SK-N-SH (cell line): ENCODE measurements around the gene TOPBP1. TPM values are rescaled to one million over a fixed set of nuclear protein-coding genes. Genes with fewer than 3 reads are reported as not detected.

Experiments used
- CTCF ChIA-PET: fragments of 300-600, 350-600 bp; formaldehyde crosslinking; extraction: SDS; loops from one replicate; lab custom pipeline; 2021; lab: Yijun Ruan, JAX
- POLR2A ChIA-PET: fragments of 350-600 bp; sonication (Branson Sonifier 250); formaldehyde crosslinking; extraction: SDS; loops from one replicate; lab custom pipeline; 2020; ENCODE audit warnings: antibody characterized with exemption, inconsistent platforms; lab: Yijun Ruan, JAX
- DNase-seq: peaks from one replicate; pipeline ENCODE4 v3.0.0; 2012
- H2AFZ ChIP-seq: fragments of 200-600 bp; sonication (generic); 2 replicates; pipeline ENCODE4 v1.8.1; 2016; ENCODE audit warnings: antibody characterized with exemption, mild to moderate bottlenecking, low read depth
- H3F3A ChIP-seq: fragments of 200-600 bp; sonication (generic); replicated peaks from 2 replicates; pipeline ENCODE3; 2016; ENCODE audit warnings: antibody characterized with exemption, mild to moderate bottlenecking; ENCODE audit not compliant: insufficient read depth
- H3K27ac ChIP-seq, 2 experiments: fragments of 200-500 bp in 1 of 2; fragments of 200-600 bp in 1 of 2; sonication (Bioruptor generic) in 1 of 2; sonication (generic), shearing (Covaris generic) in 1 of 2; 2 replicates each; pipeline versions ENCODE4 v1.5.1 to v1.6.1; 2014 to 2016; ENCODE audit warnings: low read depth in 2 of 2, inconsistent platforms in 1 of 2, low read length in 1 of 2, mild to moderate bottlenecking in 1 of 2, mixed read lengths in 1 of 2
- H3K27me3 ChIP-seq: fragments of 200-600 bp; sonication (generic), shearing (Covaris generic); 2 replicates; pipeline ENCODE4 v1.6.1; 2016; ENCODE audit warnings: mixed run types; ENCODE audit not compliant: insufficient read depth
- H3K36me3 ChIP-seq, 2 experiments: fragments of 200-500 bp in 1 of 2; fragments of 200-600 bp in 1 of 2; sonication (Bioruptor generic) in 1 of 2; sonication (generic) in 1 of 2; replicated peaks in 1 of 2; 2 replicates each; pipeline versions ENCODE3 to v1.5.1; 2014 to 2016; ENCODE audit warnings: low read length in 1 of 2, mild to moderate bottlenecking in 1 of 2; ENCODE audit not compliant: insufficient read depth in 2 of 2, control insufficient read depth in 1 of 2
- H3K4me1 ChIP-seq, 2 experiments: fragments of 200-500 bp in 1 of 2; fragments of 200-600 bp in 1 of 2; sonication (Bioruptor generic) in 1 of 2; sonication (generic), shearing (Covaris generic) in 1 of 2; 2 replicates each; pipeline versions ENCODE4 v1.5.1 to v1.6.1; 2014 to 2016; ENCODE audit warnings: low read depth in 1 of 2, low read length in 1 of 2, mixed run types in 1 of 2; ENCODE audit not compliant: insufficient read depth in 2 of 2, control insufficient read depth in 1 of 2
- H3K4me2 ChIP-seq: fragments of 200-600 bp; sonication (generic), shearing (Covaris generic); 2 replicates; pipeline ENCODE4 v1.6.1; 2017; ENCODE audit warnings: mixed run types
- H3K4me3 ChIP-seq, 2 experiments: fragments of 200-500 bp in 1 of 2; fragments of 200-600 bp in 1 of 2; sonication (Bioruptor generic) in 1 of 2; sonication (generic), shearing (Covaris generic) in 1 of 2; 2 replicates each; pipeline versions ENCODE4 v1.5.1 to v1.8.1; 2014 to 2016; ENCODE audit warnings: low read depth in 2 of 2, inconsistent platforms in 1 of 2, low read length in 1 of 2, mild to moderate bottlenecking in 1 of 2, mixed read lengths in 1 of 2, moderate library complexity in 1 of 2
- H3K79me2 ChIP-seq: fragments of 200-600 bp; sonication (generic); 2 replicates; pipeline ENCODE4 v1.8.1; 2017; ENCODE audit warnings: mild to moderate bottlenecking; ENCODE audit not compliant: insufficient read depth
- H3K9ac ChIP-seq: fragments of 200-600 bp; sonication (generic); 2 replicates; pipeline ENCODE4 v1.6.1; 2017; ENCODE audit warnings: mixed run types
- H3K9me2 ChIP-seq: fragments of 200-600 bp; sonication (generic); 2 replicates; pipeline ENCODE4 v1.6.1; 2017; ENCODE audit warnings: mixed run types
- H3K9me3 ChIP-seq: fragments of 200-600 bp; sonication (generic); 2 replicates; pipeline ENCODE4 v1.6.1; 2017; ENCODE audit warnings: mixed run types, mild to moderate bottlenecking, moderate library complexity
- H4K20me1 ChIP-seq: fragments of 200-600 bp; sonication (generic); 2 replicates; pipeline ENCODE4 v1.6.1; 2017; ENCODE audit warnings: mild to moderate bottlenecking, mixed run types; ENCODE audit not compliant: insufficient read depth
- EP300 ChIP-seq, 2 experiments: IDR thresholded peaks; 2 replicates each; pipeline versions ENCODE4 v1.4.0 to v1.6.1; 2012; ENCODE audit warnings: borderline replicate concordance in 1 of 2, low read depth in 1 of 2, low read length in 1 of 2
- EZH2phosphoT487 ChIP-seq: fragments of 200-600 bp; sonication (generic); IDR thresholded peaks from 2 replicates; pipeline ENCODE4 v1.6.1; 2017; ENCODE audit warnings: low read depth, mixed run types, mild to moderate bottlenecking, antibody characterized with exemption, moderate library complexity, borderline replicate concordance
- FOSL2 ChIP-seq: IDR thresholded peaks from 2 replicates; pipeline ENCODE4 v1.4.0; 2012; ENCODE audit warnings: low read depth, mild to moderate bottlenecking, moderate library complexity, borderline replicate concordance
- FOXJ3 ChIP-seq: sonication (generic); formaldehyde crosslinking; IDR thresholded peaks from 2 replicates; pipeline ENCODE4 v1.5.1; 2020; ENCODE audit warnings: mild to moderate bottlenecking, missing genetic modification reagents
- GATA2 ChIP-seq: sonication (generic); formaldehyde crosslinking; IDR thresholded peaks from 2 replicates; pipeline ENCODE4 v1.5.0; 2020; ENCODE audit warnings: mild to moderate bottlenecking, missing genetic modification reagents
- JUND ChIP-seq: IDR thresholded peaks from 2 replicates; pipeline ENCODE4 v1.4.0; 2012
- MXI1 ChIP-seq: IDR thresholded peaks from 2 replicates; pipeline ENCODE4 v1.6.1; 2012; ENCODE audit warnings: mild to moderate bottlenecking, low read depth, low read length, improper control_type of control experiment
- NRF1 ChIP-seq: IDR thresholded peaks from 2 replicates; pipeline ENCODE4 v1.6.1; 2012; ENCODE audit warnings: low read depth, mild to moderate bottlenecking, low read length
- RFX5 ChIP-seq: IDR thresholded peaks from 2 replicates; pipeline ENCODE4 v1.6.1; 2012; ENCODE audit warnings: mild to moderate bottlenecking, improper control_type of control experiment, low read length
- SMC3 ChIP-seq: IDR thresholded peaks from 2 replicates; pipeline ENCODE4 v1.6.1; 2012; ENCODE audit warnings: low read depth, low read length, improper control_type of control experiment
- TEAD4 ChIP-seq: IDR thresholded peaks from 2 replicates; pipeline ENCODE4 v1.4.0; 2012; ENCODE audit warnings: mild to moderate bottlenecking, borderline replicate concordance; ENCODE audit not compliant: insufficient read depth
- YY1 ChIP-seq: IDR thresholded peaks from 2 replicates; pipeline ENCODE4 v1.4.0; 2012; ENCODE audit warnings: low read depth, mild to moderate bottlenecking
- WGBS: methylation state at CpG from one replicate; pipeline ENCODE4 v1.1.6; 2017; ENCODE audit warnings: low lambda C conversion rate; 5-methylcytosine and 5-hydroxymethylcytosine counted together
- polyA plus RNA-seq, 3 experiments: library from polyadenylated mRNA; depleted of rRNA; stranded (reverse); fragments of >200 nt; gene quantifications; 2 replicates each; pipeline ENCODE4 v1.2.3, GENCODE V29; 2012
- TF ChIP-seq, protein P1 (sequence below): IDR thresholded peaks from 2 replicates; pipeline ENCODE4 v1.6.1; 2012; ENCODE audit warnings: mild to moderate bottlenecking, low read depth, low read length, moderate library complexity
- TF ChIP-seq, protein P2 (sequence below): IDR thresholded peaks from 2 replicates; pipeline ENCODE4; 2012
- TF ChIP-seq, protein P3 (sequence below): fragments of 150-350 bp; IDR thresholded peaks from 2 replicates; pipeline ENCODE4 v1.6.1; 2016; ENCODE audit warnings: mild to moderate bottlenecking, low read depth, low read length
- TF ChIP-seq, protein P4 (sequence below): IDR thresholded peaks from 2 replicates; pipeline ENCODE4 v1.4.0; 2012; ENCODE audit warnings: low read depth, borderline replicate concordance
- TF ChIP-seq, protein P5 (sequence below): IDR thresholded peaks from 2 replicates; pipeline ENCODE4 v1.4.0; 2012; ENCODE audit warnings: low read depth

Gene TOPBP1
- polyA plus RNA-seq, 1 of the 3 experiments (the other 2 are of a cell fraction) = 15.7 TPM

DNA sequence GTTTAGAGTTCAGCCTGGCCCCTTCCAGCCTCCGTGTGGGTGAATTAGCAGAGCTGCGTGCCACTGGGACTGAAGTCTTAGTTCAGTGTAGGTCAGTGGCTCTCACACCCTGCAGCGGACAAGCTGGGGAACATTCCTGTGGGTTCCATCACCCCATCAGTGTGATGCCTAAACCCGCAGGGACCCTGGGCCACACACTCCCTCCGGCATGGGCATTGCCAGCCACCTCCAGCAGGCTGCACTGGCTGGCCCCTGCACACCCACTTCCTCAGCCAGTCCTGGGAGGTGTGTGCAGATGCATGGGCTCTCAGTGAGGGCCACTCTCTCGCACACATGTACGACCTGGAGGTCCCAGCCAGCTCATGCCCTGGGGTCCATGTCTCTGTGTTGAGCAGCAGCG, 32.1 kb upstream of the TOPBP1 start:
- Histone ChIP-seq H3K79me2 (no peaks in the 10 kb centered on the region), H2AFZ (no peak overlapping the region), H3F3A (no peaks in the 10 kb centered on the region), H3K27ac (no peak overlapping the region), H3K4me2 (no peak overlapping the region), H3K9ac (no peak overlapping the region), H3K27me3 (no peaks in the 10 kb centered on the region), H3K4me3 (no peak overlapping the region), H4K20me1 (no peaks in the 10 kb centered on the region), H3K36me3 (no peaks in the 10 kb centered on the region), H3K4me1 (no peaks in the 10 kb centered on the region), H3K9me3 (no peaks in the 10 kb centered on the region), H3K9me2 (no peaks in the 10 kb centered on the region)
- TF ChIP-seq, protein P1, sequence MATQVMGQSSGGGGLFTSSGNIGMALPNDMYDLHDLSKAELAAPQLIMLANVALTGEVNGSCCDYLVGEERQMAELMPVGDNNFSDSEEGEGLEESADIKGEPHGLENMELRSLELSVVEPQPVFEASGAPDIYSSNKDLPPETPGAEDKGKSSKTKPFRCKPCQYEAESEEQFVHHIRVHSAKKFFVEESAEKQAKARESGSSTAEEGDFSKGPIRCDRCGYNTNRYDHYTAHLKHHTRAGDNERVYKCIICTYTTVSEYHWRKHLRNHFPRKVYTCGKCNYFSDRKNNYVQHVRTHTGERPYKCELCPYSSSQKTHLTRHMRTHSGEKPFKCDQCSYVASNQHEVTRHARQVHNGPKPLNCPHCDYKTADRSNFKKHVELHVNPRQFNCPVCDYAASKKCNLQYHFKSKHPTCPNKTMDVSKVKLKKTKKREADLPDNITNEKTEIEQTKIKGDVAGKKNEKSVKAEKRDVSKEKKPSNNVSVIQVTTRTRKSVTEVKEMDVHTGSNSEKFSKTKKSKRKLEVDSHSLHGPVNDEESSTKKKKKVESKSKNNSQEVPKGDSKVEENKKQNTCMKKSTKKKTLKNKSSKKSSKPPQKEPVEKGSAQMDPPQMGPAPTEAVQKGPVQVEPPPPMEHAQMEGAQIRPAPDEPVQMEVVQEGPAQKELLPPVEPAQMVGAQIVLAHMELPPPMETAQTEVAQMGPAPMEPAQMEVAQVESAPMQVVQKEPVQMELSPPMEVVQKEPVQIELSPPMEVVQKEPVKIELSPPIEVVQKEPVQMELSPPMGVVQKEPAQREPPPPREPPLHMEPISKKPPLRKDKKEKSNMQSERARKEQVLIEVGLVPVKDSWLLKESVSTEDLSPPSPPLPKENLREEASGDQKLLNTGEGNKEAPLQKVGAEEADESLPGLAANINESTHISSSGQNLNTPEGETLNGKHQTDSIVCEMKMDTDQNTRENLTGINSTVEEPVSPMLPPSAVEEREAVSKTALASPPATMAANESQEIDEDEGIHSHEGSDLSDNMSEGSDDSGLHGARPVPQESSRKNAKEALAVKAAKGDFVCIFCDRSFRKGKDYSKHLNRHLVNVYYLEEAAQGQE = no peak
- TF ChIP-seq FOSL2 (no peak), MXI1 (no peak), RFX5 (no peak), JUND (no peak), EZH2phosphoT487 (no peak), YY1 (no peak), NRF1 (no peak)
- CTCF ChIA-PET = no interaction called here
- POLR2A ChIA-PET = no interaction called here
- no peak for DNase-seq
- 27% methylated on average over 3 of the region's 8 CpGs for WGBS

DNA sequence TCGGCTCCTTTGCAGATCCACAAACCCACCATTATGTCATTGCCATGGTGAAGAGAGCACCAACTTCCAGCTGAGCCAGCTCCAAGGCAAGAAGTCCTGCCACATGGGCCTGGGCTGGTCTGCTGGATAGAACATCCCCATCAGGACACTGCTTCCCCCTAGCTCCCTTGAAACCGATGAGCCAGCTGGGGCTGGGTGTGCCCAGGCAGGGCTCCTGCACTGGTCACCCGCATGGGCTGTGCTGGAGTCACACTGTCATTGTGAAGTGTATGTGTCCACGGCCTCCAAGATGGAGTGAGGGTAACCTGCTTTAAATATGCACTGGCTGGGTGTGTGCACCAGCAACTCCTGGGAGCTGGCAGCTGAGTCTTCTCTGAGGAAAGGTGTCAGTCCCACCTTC, 31.0 kb upstream of the TOPBP1 start:
- Histone ChIP-seq H3K4me2 (no peak overlapping the region), H3K79me2 (no peaks in the 10 kb centered on the region)
- TF ChIP-seq, protein P2, sequence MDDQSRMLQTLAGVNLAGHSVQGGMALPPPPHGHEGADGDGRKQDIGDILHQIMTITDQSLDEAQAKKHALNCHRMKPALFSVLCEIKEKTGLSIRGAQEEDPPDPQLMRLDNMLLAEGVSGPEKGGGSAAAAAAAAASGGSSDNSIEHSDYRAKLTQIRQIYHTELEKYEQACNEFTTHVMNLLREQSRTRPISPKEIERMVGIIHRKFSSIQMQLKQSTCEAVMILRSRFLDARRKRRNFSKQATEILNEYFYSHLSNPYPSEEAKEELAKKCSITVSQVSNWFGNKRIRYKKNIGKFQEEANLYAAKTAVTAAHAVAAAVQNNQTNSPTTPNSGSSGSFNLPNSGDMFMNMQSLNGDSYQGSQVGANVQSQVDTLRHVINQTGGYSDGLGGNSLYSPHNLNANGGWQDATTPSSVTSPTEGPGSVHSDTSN = no peak
- TF ChIP-seq NRF1 (no peak), EP300 (IDR thresholded peaks at IDR 0.05; ENCODE audit: borderline replicate concordance in 1 of 2, low read depth in 1 of 2, low read length in 1 of 2) (no peak), SMC3 (no peak), MXI1 (no peak), FOXJ3 (CRISPR knock-in tag) (no peak), JUND (no peak), FOSL2 (no peak), GATA2 (CRISPR knock-in tag) (no peak), TEAD4 (no peak)
- TF ChIP-seq, protein P3, sequence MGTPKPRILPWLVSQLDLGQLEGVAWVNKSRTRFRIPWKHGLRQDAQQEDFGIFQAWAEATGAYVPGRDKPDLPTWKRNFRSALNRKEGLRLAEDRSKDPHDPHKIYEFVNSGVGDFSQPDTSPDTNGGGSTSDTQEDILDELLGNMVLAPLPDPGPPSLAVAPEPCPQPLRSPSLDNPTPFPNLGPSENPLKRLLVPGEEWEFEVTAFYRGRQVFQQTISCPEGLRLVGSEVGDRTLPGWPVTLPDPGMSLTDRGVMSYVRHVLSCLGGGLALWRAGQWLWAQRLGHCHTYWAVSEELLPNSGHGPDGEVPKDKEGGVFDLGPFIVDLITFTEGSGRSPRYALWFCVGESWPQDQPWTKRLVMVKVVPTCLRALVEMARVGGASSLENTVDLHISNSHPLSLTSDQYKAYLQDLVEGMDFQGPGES = no peak
- TF ChIP-seq, protein P4, sequence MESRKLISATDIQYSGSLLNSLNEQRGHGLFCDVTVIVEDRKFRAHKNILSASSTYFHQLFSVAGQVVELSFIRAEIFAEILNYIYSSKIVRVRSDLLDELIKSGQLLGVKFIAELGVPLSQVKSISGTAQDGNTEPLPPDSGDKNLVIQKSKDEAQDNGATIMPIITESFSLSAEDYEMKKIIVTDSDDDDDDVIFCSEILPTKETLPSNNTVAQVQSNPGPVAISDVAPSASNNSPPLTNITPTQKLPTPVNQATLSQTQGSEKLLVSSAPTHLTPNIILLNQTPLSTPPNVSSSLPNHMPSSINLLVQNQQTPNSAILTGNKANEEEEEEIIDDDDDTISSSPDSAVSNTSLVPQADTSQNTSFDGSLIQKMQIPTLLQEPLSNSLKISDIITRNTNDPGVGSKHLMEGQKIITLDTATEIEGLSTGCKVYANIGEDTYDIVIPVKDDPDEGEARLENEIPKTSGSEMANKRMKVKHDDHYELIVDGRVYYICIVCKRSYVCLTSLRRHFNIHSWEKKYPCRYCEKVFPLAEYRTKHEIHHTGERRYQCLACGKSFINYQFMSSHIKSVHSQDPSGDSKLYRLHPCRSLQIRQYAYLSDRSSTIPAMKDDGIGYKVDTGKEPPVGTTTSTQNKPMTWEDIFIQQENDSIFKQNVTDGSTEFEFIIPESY = no peak
- TF ChIP-seq, protein P5, sequence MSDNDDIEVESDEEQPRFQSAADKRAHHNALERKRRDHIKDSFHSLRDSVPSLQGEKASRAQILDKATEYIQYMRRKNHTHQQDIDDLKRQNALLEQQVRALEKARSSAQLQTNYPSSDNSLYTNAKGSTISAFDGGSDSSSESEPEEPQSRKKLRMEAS = no peak
- TF ChIP-seq, all 33 proteins: peak for 0
- Histone ChIP-seq H3K27me3 (no peaks in the 10 kb centered on the region), H3K4me3 (no peak overlapping the region), H2AFZ (no peak overlapping the region), H3K9me3 (no peaks in the 10 kb centered on the region), H3K27ac (no peak overlapping the region), H3K9me2 (no peaks in the 10 kb centered on the region), H3K4me1 (no peaks in the 10 kb centered on the region), H3K9ac (no peak overlapping the region), H3F3A (no peaks in the 10 kb centered on the region), H3K36me3 (no peaks in the 10 kb centered on the region), H4K20me1 (no peaks in the 10 kb centered on the region)
- 48% methylated on average over 2 of the region's 4 CpGs for WGBS
- ChIA-PET CTCF (no interaction called here), POLR2A (no interaction called here)
- no peak for DNase-seq
